ENCODE data around the gene PLEKHJ1.

PLEKHJ1 gene

DNA sequence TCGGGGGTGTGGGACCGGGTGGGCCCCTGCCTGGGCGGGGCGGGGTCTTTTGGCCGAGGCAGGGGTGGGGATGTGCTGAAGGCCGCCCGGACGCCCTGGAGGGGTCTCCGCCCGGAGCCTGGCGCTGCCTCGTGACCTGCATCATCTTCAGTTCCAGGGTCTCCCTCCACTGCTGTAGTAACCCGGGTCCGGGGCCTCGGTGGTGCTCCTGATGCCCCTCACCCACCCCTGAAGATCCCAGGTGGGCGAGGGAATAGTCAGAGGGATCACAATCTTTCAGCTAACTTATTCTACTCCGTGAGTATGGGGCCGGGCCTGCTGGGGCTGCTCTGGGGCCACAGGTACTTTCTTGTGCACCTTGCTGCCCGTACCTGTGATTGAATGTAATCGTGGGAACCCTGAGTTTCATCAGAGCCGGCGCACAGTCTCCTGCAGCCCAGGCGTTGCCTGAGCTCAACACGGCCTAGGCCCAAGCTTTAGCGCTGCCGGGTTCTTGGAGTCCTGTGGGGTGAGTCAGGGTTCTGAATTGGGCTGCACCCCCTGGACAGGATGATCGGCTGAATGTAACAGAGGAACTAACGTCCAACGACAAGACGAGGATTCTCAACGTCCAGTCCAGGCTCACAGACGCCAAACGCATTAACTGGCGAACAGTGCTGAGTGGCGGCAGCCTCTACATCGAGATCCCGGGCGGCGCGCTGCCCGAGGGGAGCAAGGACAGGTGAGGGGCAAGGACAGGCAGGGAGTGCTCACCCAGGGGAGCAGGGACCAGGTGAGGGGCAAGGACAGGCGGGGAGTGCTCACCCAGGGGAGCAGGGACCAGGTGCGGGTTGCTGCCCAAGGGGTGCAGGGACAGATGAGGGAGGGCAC lies 35.3 kb upstream of the PLEKHJ1 start:
- TF ChIP-seq CTCF (IDR thresholded peaks at IDR 0.05): no peak

DNA sequence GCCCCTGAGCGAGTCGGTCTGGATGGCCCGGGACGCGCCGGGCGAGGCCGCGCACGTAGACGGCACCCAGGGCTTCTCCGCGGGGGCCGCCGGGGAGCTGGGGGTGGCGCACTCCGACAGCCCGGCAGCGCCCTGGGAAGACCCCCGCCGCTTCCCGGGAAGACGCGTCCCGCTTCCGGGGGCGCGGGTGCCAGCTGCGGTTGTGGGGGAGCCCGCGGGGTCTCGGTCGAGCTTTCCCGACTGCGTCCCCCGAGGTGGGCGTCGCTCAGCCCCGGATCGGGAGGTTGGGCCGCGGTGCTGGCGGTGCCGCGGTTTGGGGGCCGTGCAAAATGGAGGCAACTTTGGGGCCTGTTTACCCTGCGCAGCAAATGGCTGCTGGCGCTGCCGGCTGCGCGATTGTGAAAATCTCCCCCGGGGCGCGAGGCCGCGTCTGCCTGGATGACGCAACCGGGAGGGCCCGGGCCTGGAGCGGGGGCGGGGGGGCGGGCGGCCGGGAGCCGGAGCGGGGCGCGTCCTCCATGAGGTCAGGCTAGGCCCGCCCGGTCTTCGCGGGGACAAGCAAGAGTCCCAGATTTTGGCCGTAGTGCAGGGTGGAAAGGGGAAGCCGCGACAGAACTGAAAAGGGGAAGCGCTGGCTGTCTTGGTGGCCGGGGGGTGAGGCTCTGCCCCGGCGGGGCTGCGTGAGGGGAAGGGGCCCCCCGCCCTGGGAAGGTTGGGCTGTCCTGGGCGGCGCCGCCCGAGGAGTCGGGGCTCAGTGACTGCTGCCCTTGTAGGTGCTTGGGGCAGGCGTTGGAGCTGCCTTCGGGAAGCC lies 34.5 kb upstream of the PLEKHJ1 start:
- TF ChIP-seq CTCF (IDR thresholded peaks at IDR 0.05): no peak

DNA sequence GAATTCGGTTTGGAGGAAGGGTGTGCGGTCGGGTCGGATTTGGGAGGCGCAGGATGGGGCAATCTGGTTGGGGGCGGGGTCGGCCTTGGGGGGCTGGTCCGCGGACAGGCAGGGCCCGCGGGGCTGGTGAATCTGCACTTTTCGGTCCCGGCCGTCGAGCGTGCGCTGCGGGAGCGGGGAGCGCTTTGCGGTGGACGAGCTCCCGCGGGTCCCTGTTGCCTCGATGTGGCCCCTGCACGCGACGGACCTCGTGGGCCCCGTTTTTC lies 34.0 kb upstream of the PLEKHJ1 start:
- TF ChIP-seq CTCF (IDR thresholded peaks at IDR 0.05): no peak

DNA sequence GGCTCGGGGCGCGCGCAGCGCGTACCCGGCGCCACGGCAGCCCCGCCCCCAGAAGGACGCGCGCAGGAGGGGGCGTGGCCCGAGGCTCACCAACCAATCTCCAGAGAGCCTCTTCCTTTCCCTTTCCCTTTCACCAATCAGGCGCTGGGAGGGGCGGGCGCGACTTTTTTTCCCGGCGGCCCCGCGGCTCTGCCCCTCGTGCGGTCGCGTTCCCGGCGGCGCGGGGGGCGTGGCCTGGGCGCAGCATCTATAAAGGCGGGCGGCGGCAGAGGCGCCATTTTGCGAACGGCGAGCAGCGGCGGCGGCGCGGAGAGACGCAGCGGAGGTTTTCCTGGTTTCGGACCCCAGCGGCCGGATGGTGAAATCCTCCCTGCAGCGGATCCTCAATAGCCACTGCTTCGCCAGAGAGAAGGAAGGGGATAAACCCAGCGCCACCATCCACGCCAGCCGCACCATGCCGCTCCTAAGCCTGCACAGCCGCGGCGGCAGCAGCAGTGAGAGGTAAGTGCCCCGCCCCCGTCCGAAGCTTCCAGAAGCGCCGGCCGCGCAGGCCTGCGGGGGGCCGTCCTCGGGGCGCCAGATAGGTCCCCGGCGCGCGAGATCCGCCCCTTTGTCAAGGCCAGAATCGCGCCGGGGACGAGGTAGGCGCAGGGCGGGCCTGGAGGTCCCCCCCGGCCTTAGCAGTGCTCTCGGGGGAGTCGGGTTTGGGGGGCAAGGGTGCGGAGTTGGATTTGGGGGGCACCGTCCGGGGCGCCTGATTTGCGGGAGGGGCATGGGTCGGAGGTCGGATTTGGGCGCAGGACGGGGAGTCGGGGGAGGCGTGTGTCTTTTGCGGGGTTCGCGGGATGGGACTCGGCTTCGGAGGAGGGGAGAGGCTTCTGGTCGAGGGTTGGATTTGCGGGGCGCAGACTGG lies 33.4 kb upstream of the PLEKHJ1 start:
- TF ChIP-seq CTCF (IDR thresholded peaks at IDR 0.05): no peak

- no peak for TF ChIP-seq CTCF (IDR thresholded peaks at IDR 0.05)
Observed at GRCh38 chr19:2268861-2269243, 32.7 kb upstream of the PLEKHJ1 start.

DNA sequence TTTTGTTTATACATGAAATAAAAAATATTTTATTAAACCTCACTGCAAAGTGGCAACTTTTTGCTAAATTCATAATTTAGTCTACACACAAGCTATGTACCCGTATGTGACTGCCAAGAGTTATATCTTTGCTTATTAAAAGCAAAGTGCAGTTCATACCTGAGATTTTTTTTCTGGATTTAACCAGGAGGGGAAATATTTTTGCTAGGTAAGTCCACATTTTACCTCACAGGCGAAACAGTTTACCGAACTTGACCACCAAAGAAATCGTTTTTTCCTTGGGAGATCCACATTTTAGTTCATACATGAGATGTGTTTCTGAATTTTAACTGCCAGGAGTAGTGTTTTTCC lies 32.3 kb upstream of the PLEKHJ1 start:
- TF ChIP-seq CTCF (IDR thresholded peaks at IDR 0.05): no peak

- TF ChIP-seq CTCF (IDR thresholded peaks at IDR 0.05): no peak
Observed at GRCh38 chr19:2266183-2266993, 30.3 kb upstream of the PLEKHJ1 start.
